ENCODE results near the gene ARMC2. TPM values are rescaled to one million over a fixed set of nuclear protein-coding genes. Genes with fewer than 3 reads are reported as not detected.

Gene ARMC2
- total RNA-seq, 1 donor from 2014 or later = 11.5 TPM

- Histone ChIP-seq H3K4me1 (peaks cover 19% of the 10 kb centered on the region), H3K27ac (no peak overlapping the region), H3K9me3 (no peaks in the 10 kb centered on the region), H3K36me3 (no peaks in the 10 kb centered on the region), H3K27me3 (no peaks in the 10 kb centered on the region), H3K4me3 (no peak overlapping the region)
- DNase-seq (ENCODE audit: extremely low spot score in 2 of 2) = no peak
- intact Hi-C loops (cut with DNase I) = no loop called here
- TF ChIP-seq POLR2AphosphoS5 (IDR thresholded peaks at IDR 0.05; ENCODE audit: insufficient read depth in 1 of 2, low read depth in 1 of 2) (no peak), CTCF (IDR thresholded peaks at IDR 0.05) (no peak), POLR2A (IDR thresholded peaks at IDR 0.05) (no peak)
These were observed 107.2 kb downstream of the ARMC2 start for GRCh38 chr6:108955329-108955949.

GRCh38 chr6:108957221-108957620 lies 109.0 kb downstream of the ARMC2 start:
- intact Hi-C loops (cut with DNase I) = no loop called here
- DNase-seq (ENCODE audit: extremely low spot score in 2 of 2) = no peak
- Histone ChIP-seq H3K4me1 (peaks cover 2% of the 10 kb centered on the region), H3K27me3 (no peaks in the 10 kb centered on the region), H3K36me3 (no peaks in the 10 kb centered on the region), H3K9me3 (no peaks in the 10 kb centered on the region), H3K27ac (no peak overlapping the region), H3K4me3 (no peak overlapping the region)
- TF ChIP-seq POLR2A (IDR thresholded peaks at IDR 0.05) (no peak), POLR2AphosphoS5 (IDR thresholded peaks at IDR 0.05; ENCODE audit: insufficient read depth in 1 of 2, low read depth in 1 of 2) (no peak), CTCF (IDR thresholded peaks at IDR 0.05) (no peak)

- Histone ChIP-seq H3K9me3 (no peaks in the 10 kb centered on the region), H3K4me3 (no peak overlapping the region), H3K4me1 (no peaks in the 10 kb centered on the region), H3K27ac (no peak overlapping the region), H3K27me3 (no peaks in the 10 kb centered on the region), H3K36me3 (no peaks in the 10 kb centered on the region)
- TF ChIP-seq POLR2AphosphoS5 (IDR thresholded peaks at IDR 0.05; ENCODE audit: insufficient read depth in 1 of 2, low read depth in 1 of 2) (no peak), POLR2A (IDR thresholded peaks at IDR 0.05) (no peak), CTCF (IDR thresholded peaks at IDR 0.05) (no peak)
- intact Hi-C loops (cut with DNase I) = no loop called here
- no peak for DNase-seq (ENCODE audit: extremely low spot score in 2 of 2)
These were observed 110.9 kb downstream of the ARMC2 start for GRCh38 chr6:108958900-108959770.

GRCh38 chr6:108959972-108960582 lies 111.9 kb downstream of the ARMC2 start:
- intact Hi-C loops (cut with DNase I) = no loop called here
- H3K4me3 ChIP-seq = peak overlapping the region in 1 of 2 donors; percentile 3
- no peaks in the 10 kb centered on the region for H3K36me3 ChIP-seq
- no peak overlapping the region for H3K27ac ChIP-seq
- TF ChIP-seq CTCF (IDR thresholded peaks at IDR 0.05) = no peak
- TF ChIP-seq POLR2A (IDR thresholded peaks at IDR 0.05) = no peak
- no peak for TF ChIP-seq POLR2AphosphoS5 (IDR thresholded peaks at IDR 0.05; ENCODE audit: insufficient read depth in 1 of 2, low read depth in 1 of 2)
- H3K4me1 ChIP-seq = no peaks in the 10 kb centered on the region
- H3K27me3 ChIP-seq = no peaks in the 10 kb centered on the region
- H3K9me3 ChIP-seq = no peaks in the 10 kb centered on the region
- DNase-seq (ENCODE audit: extremely low spot score in 2 of 2) = no peak
